GM18511 (cell line): ENCODE data around the gene MCEE.
"Not testable (repeated sequence)": the region's sequence is repeated elsewhere in the genome, so short reads cannot be mapped to it uniquely, and the experiment has no call there.

Source experiments
- ATAC-seq: cut with Tn5 transposase; IDR thresholded peaks from one replicate; pipeline ENCODE4 v1.9.1; 2021; ENCODE audit warnings: mild to moderate bottlenecking, moderate library complexity; ENCODE audit not compliant: unreplicated experiment

Gene MCEE

GRCh38 chr2:71129114-71129901 is 721 bp downstream of the MCEE start:
- ATAC-seq: no peak

- ATAC-seq: no peak
Measured at GRCh38 chr2:71126957-71127356, 3.1 kb downstream of the MCEE start.

GRCh38 chr2:71125506-71126294 is 4.3 kb downstream of the MCEE start:
- no peak for ATAC-seq

- ATAC-seq: no peak
Measured at GRCh38 chr2:71122387-71123298, 7.4 kb downstream of the MCEE start.

- ATAC-seq: no peak
Measured at GRCh38 chr2:71121479-71121878, 8.6 kb downstream of the MCEE start.

GRCh38 chr2:71120195-71120594 is 9.8 kb downstream of the MCEE start:
- ATAC-seq: no peak

- ATAC-seq: no peak
Measured at GRCh38 chr2:71117063-71117462, 13.0 kb downstream of the MCEE start.

- ATAC-seq: no peak
Measured at GRCh38 chr2:71113843-71114242, 16.2 kb downstream of the MCEE start.

GRCh38 chr2:71108091-71108490 is 21.9 kb downstream of the MCEE start:
- ATAC-seq: no peak

- not testable (repeated sequence) for ATAC-seq
Measured at GRCh38 chr2:71106463-71106862, 23.6 kb downstream of the MCEE start.

GRCh38 chr2:71103809-71104208 is 26.2 kb downstream of the MCEE start:
- ATAC-seq: no peak

- ATAC-seq: no peak
Measured at GRCh38 chr2:71102981-71103681, 26.9 kb downstream of the MCEE start.

GRCh38 chr2:71101656-71102055 is 28.4 kb downstream of the MCEE start:
- ATAC-seq: no peak

GRCh38 chr2:71100195-71100964 is 29.6 kb downstream of the MCEE start:
- no peak for ATAC-seq

- not testable (repeated sequence) for ATAC-seq
Measured at GRCh38 chr2:71092491-71093260, 37.4 kb downstream of the MCEE start.

GRCh38 chr2:71091808-71092207 is 38.2 kb downstream of the MCEE start:
- not testable (repeated sequence) for ATAC-seq

GRCh38 chr2:71089475-71089874 is 40.6 kb downstream of the MCEE start:
- not testable (repeated sequence) for ATAC-seq

- not testable (repeated sequence) for ATAC-seq
Measured at GRCh38 chr2:71085325-71086003, 44.6 kb downstream of the MCEE start.
